NCI-H187 treated with DMSO at 0.1 percent for 48 hours (cell line): ENCODE measurements around the gene SLC1A2.
A peak's percentile ranks its signal among the peaks of the same experiment; 100 is the strongest.
"Not testable (repeated sequence)": the region's sequence is repeated elsewhere in the genome, so short reads cannot be mapped to it uniquely, and the experiment has no call there.

ENCODE experiments used
- DNase-seq: peaks from one replicate; lab custom pipeline; 2025; lab: John Stamatoyannopoulos, UW

The SLC1A2 gene

DNA sequence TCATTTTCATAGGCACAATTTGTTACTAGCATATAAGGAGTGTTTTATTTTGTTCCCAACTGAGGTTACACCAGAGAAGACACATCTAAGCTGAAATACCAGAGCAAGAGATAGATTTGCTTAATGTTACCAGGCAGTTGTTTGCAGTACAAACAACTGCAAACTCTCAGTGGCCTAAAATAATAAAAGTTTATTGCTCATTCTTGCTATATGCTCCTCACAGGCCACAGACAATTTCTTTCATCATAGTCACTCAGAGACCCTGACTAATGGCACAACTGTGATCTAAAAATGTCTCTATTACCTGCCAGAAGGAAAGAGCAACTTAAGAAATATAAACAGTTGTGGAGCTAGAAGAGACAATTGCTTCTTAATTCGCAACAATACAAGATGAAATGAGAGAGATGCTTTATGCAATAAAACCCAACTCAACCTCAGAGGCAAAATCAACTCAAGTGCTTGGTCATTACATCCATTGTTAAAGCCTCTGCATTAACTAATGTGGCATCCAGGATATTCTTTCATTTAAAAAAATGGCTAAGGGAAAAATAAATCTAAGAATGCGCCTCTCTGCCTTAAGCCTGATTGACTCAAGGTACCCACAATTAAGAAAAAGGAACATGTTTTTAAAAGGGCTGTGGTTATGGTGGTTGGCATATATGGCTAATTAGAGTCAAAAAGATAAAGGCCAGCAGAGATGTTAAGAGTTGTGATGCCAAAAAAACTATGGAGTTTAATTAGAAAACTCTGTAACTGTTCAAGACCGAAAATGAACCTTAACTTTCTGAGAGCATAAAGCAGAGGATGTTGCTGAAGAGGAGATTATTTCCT, 176.7 kb downstream of the SLC1A2 start:
- DNase-seq, result no peak

DNA sequence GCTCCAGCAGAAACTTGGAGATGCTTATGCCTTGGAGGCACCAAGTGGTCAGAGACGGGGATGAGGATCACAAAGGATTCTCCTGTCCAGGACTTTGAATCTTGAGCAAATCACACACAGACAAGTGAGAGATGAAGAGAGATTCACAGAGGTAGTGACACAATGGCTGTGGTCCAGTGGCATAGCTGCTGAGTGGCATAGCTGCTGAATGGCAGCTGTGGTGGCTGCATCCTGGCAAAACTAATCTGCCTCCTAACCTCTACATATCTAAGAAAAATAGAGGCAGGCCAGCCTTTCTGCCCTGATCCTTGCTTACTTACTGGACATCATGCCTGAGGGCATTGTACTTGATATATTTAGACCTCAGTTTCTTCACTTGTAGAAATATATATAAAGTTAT, 177.8 kb downstream of the SLC1A2 start:
- no peak for DNase-seq

DNA sequence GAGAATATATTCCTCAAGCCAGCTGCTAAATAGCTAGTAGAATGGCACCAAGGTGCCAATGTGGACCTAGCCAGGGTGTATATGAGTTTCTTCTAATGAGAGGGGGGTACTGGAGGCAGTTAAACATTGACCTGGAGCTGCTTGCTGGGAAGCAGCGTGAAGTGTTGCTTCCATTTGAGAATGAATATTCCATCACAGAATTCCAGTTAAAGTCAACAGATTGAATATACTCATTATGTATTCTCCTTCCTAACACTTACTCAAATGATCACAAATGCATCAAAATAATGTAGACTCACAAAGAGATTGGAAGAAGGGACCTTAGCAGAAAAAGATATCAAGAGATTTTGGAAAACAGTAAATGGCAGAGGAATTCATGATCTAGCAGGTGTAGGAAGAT, 178.3 kb downstream of the SLC1A2 start:
- DNase-seq, result no peak

DNA sequence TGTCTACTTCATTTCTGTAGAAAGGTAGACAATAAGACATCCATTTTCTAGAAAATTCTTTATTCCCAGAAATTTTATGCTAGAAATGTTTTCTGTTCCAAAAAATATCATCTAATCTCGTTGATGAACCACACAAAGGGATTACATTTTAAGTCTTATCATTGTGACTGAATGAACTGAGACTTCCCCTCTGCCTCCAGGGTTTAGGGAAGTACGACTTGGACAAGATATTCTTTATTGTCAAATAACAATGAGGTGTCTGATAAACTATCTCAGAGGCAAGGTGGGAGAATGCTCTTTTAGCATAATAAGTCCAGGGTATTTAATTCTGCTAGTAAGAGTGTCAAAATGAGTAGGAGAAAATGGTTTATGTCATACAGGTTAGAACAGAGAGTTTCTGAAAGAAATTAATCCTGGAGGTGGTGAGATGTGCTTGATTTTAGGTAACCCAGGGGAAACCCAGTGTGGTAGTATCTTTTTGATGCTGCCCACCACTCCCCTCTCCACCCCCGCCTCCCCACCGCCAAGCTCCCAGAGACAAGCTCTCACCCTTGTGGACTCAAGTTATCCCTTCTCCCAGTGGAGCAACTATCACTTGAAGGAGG, 179.8 kb downstream of the SLC1A2 start:
- DNase-seq, result no peak

DNA sequence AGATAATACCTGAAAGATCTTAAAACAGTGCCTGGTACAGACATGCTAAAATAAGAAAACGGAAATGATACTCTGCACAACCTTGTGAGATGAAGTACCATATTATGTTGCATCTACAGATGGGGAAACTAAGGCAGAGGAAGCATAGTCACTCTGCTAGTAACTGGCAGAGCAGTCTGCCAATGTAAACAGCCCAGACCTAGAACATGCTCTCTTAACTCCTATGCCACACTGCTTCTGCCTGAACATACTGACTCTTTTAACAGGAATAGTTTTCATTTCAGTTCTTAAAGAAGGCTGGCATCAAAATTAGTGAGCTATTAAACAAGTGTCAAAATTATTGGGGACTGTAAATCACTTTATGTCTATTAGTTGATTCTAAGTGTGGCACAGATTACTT, 180.5 kb downstream of the SLC1A2 start:
- no peak for DNase-seq

DNA sequence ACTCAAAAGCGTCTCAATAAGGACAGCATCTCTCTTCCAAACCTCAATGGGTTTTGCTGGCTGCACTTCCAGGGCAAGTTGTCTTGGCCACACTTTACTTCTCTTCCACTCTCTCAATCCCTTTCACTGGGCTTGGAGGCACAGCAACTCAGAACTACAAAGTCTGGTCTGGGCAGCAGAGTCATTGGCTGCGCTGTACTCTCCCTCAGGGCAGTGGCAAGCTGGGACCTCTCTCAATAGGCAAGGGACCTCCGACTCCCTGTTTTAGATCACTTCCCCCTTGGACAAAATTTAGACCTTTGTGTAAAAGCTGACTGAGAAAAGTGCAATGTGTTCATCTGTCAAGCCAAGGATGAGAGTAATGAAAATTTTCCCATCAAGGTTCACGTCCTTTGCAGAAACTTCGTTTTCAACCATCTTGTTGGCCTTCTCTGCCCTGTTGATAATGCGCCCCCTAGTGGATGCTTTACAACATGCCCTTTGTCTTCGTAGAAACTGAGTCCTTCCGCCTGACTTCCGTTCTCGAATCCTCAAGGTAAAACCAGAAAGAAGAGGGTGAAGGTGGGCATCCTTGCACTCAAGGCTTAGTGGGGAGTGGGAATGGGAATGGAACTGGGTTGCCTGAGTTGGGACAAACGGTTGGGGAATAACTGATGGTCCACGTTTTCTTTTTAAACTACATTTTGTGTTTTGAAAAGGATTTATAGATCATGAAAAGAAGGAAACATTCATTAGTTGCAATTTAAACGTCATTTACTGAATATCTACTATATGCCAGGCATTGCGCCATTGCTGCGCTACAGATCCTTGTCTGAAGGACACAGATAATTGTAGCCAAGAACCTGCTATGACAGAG, 181.3 kb downstream of the SLC1A2 start:
- peak; percentile 40 for DNase-seq

DNA sequence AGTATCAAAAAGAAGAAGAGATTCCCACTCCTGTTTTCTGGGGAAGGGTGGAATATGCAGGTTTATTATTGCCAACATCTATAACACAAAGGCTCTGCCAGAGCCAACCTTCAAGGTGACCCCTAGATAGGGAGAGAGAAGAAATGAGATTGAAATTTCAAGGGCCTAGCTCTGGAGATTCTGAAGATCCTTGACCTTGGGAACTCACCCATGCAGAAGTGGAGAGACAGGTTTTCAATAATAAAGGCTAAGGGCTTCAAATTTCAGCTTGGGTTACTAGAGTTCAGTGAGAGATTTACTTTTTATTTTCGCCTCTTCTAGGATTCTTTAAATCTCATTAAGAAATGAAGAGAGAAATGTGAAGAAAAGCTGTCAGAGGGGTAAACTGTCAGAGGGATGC, 182.0 kb downstream of the SLC1A2 start:
- peak; percentile 20 for DNase-seq

DNA sequence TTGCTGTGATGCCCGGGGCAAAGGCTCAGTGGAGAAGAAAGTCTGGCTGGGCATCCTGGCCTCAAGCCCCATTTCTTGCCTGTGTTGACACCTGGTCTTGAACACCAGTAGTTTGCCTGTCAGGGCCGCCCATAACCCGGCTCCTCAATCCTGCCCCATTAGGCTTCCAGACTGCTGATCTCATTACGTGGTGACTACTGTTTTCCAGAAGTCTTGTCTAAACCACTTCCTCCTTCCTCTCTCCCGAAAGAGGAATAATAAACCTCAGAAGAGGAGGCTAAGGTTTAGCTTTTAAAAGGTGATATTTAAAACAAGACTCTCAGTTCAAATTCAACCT, 182.7 kb downstream of the SLC1A2 start:
- DNase-seq, result no peak

DNA sequence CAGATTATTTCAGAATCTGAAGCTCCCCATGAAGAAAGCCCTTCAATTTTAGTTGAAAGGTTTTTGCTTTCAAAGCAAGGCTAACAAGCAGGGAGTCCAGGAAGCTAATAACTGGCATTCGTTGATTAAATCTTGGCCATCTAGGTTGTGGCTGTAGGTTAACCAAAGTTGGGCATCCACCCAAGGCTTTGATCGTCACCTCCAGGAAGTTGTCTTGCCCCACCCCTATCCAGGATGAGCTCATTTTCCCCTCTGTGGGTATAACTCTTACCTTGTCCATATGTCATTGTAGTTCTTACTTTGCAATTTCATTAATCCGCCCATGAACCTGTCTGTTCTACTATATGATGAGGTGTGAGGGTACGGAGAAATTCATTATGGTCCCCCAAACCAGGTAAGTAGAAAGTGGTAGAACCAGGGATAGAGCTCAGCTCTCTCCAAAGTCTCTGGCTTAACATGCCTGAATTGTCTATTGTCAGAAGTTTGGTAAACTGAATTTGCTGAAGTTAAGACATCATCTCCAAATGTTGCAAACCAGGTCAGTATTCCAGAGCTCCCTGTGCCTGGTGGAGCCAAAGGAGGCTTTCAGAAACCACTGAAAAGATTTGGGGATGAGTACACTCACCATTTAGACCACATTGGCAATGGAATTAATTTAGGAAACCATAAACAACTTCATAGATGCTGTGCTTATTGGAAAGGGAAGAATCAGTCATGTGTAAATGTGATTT, 183.3 kb downstream of the SLC1A2 start:
- DNase-seq, result no peak

DNA sequence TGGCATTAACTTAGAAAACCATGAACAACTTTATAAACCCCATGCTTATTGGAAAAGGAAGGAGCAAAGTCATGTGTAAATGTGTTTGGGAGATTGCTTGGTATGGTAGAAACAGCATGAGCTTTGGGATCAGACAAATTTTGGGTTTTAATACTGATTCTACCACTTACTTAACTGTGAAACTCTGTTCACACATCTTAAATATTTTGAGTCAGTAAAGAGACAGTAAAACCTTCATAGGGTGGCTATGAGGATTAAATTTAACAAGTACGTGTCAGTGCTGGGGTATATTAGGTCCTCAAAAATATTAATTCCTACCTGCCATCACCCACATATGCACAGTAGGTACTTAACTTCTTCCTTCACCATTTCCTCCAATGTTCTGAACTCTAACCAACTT, 183.9 kb downstream of the SLC1A2 start:
- no peak for DNase-seq

DNA sequence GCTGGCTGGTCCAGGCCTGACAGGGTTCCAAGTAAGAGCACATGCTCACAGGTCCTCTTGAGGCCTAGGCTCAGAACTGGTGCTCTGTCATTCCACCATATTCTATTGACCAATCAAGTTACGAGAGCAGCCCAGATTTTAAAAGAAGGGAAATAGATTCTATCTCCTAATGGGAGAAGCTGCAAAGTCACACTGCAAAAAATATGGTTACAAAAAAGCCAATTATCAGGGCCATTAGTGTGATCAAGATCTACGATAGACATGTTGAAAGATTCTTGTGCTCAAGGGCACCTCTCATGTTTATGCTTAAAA, 184.2 kb downstream of the SLC1A2 start:
- DNase-seq, result no peak

DNA sequence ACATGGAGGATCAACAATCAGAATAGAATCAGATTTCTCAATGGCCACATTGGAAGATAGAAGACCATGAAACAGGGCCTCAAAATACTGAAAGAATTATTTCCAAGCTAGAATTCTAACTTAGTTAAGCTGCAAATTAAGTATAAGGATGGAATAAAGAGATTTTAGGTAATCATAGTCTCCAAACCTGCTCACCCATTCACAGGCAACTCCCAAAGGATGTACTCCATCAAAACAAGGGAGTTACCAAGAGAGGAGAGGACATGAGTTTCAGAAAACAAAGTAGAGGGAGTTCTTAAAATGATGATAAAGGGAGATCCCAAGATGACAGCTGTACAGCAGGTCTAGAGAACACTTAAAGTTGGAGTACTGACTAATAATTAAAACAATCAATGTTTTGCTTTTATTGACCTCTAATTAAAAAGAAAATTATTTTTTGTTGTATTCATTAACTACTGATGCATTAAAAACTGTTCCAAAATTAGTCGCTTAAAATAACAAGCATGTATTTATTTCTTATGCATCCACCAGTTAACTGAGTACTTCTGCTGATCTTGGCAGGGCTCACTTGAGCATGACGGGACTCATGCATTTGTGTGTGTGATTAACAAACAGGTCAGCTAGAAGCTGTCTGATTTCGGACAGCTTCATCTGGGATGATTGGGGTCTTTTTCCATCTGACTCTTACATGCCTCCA, 184.8 kb downstream of the SLC1A2 start:
- no peak for DNase-seq

DNA sequence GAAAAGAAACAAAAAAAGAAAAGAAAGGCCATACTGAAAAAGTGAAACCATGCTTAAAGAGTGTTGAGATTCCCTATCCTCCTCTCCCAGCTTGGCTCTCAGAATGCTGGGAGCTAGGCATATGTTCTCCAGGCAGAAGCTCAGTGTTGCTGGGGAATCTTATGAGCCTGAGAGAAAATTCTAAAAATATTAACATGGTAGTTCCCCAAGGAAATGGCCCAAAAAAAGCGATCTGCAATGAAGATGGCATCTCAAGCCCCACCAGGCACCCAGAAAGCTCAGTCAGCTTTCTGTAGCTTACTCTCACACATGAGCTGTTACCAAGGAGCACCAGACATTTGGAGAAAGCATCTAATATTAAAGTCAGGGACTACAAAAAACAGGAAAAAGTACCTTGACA, 185.8 kb downstream of the SLC1A2 start:
- no peak for DNase-seq

DNA sequence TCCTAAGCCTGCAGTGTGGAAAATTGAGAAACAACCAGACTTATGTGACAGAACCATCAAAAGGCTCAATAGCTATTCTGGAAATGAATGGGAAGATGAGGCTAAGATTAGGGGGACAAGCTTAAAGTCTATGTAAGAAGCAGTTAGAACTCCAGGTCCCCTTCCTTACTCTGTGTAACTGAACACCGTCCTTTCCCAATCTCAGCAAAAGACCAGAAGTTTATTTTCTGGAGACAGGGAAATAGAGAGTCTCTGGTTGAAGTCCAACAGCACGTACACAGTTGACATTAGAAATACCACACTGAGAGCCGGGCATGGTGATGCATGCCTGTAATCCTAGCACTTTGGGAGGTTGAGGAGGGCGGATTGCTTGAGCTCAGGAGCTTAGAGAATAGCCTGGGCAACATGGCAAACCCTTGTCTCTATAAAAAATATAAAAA, 186.4 kb downstream of the SLC1A2 start:
- DNase-seq, result no peak

DNA sequence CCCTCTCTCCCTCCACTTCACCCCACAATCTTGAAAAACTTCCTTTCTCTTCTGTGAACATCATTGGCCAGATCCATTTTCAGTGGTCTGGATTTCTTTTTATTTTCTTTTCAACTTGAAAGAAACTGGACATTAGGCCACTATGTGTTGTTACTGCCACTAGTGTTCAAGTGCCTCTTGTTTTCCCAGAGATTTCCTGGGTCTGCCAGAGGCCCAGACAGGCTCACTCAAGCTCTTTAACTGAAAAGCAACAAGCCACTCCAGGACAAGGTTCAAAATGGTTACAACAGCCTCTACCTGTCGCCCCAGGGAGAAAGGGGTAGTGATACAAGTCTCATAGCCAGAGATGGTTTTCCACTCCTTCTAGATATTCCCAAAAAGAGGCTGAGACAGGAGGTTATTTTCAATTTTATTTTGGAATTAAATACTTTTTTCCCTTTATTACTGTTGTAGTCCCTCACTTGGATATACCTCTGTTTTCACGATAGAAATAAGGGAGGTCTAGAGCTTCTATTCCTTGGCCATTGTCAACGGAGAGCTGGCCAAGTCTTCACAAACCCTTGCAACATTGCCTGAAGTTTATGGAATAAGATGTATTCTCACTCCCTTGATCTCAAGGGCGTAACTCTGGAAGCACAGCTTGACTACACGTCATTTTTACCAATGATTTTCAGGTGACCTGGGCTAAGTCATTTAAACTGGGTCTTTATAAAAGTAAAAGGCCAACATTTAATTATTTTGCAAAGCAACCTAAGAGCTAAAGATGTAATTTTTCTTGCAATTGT, 188.1 kb downstream of the SLC1A2 start:
- no peak for DNase-seq

DNA sequence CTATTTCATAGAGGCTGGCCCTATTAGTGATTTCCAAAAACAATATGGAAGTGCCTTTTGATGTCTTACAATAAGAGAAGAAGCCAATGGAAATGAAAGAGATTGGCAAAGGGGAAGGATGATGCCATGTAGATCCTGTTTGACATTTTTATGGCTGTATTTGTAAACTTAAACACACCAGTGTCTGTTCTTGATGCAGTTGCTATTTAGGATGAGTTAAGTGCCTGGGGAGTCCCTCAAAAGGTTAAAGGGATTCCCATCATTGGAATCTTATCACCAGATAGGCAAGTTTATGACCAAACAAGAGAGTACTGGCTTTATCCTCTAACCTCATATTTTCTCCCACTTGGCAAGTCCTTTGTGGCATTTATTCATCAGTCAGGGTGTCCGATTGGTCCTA, 189.0 kb downstream of the SLC1A2 start:
- no peak for DNase-seq

DNA sequence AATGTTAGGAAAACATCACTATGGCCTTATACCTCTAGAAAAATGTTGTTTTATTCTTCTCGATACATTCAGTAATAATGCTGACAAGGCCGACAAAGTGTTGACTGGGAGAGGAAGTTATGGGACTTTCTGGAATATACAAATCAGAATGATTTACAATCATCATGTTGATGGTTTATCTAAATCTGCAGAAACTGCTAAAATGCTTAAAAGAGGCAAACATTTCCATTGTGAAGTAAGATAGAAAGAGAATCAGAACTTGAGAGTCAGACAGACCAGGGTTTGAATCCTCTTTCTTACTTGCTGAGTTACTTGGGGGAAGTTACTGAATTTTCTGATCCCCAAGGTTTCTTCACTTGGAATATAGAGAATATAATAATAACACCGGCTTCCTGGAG, 191.0 kb downstream of the SLC1A2 start:
- no peak for DNase-seq

DNA sequence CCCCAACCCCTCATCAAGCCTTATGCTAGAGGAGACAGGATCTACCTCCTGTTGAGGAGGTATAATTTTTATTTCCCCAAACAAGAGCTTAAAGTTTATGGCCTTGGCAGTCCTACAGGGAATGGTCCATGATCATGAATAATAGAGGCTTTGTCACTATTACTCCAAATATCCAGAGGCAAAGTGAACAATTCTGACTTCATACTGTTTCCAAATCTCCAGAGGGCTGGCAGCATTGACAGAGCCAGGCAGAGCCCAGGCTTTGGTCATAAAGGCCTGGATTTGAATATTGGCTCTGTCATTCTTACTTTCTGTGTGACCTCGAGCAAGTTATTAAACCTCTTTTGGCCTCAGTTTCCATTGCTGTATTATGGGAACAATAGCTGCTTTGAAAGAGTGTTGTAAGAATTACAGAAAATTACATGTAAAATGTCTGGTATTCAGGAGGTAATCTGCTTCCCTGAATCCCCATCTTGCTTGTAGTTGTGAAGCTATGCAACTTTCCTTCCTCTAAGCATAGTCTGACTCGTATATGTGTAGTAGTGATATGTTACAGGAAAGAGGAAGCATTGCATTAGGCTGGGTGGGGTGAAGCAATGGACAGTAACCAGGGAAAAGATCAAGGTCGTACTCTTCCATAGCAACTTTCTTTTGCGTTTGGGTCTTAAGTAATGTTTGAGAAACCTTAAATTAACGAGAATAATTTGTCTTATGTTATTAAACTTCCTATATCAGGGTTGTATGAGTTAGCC, 191.6 kb downstream of the SLC1A2 start:
- DNase-seq, result no peak

DNA sequence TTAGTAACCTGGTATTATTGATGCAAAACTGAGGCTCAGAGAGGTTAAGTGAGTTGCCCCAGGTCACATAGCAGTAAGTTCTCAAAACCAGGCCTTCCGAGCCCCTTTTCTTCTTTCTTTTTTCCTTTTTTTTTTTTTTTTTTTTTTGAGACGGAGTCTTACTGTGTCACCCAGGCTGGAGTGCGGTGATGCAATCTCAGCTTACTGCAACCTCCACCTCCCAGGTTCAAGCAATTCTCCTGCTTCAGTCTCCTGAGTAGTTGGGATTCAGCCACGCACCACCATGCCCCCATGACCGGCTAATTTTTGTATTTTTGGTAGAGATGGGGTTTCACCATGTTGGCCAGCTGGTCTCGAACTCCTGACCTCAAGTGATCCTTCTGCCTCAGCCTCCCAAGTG, 192.6 kb downstream of the SLC1A2 start:
- DNase-seq, result not testable (repeated sequence)

DNA sequence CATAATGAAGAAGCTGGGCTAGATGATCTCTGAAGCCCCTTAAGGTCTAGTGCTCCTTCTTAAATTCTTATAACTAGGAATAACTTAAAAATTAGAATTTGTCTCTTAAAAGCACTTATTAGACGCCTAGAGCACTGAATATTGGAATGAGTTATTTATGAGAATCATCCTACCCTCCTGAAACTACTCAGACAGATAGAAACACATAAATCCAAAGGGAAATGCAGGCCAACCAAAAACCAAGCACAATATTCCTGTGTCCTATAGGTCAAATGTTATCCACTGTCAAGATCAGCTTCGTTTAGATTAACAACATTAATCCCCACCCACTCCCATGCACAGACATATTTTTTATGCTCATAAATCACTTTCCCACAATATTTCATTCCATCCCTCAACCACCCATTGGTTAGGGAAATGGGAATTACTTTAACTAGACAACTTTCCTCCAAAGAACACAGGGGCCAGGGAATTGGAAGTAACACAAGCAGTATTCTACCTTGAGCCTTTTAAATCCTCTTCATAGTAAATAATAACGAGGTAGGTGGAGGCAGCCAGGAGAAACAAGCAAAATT, 193.3 kb downstream of the SLC1A2 start:
- DNase-seq, result no peak
